PC-9 (cell line): ENCODE results near the gene AIG1. TPM values are rescaled to one million over a fixed set of nuclear protein-coding genes. Genes with fewer than 3 reads are reported as not detected.

Experiments
- BruUV-seq: library from RNA; stranded (reverse); fragments of 400-500 nt; replicated peaks from 2 replicates; lab custom pipeline; 2021; lab: Mats Ljungman, UMichigan
- CTCF ChIA-PET: fragments of 300-600 bp; sonication (Branson Sonifier 250); formaldehyde crosslinking; loops from one replicate; lab custom pipeline; 2022; ENCODE audit warnings: antibody characterized with exemption; lab: Charles Lee
- POLR2A ChIA-PET: fragments of 300-600 bp; sonication (Branson Sonifier 250); formaldehyde crosslinking; loops from one replicate; lab custom pipeline; 2022; ENCODE audit warnings: antibody characterized with exemption; ENCODE audit not compliant: unreplicated experiment; lab: Charles Lee
- DNase-seq, 2 experiments: peaks; one replicate each; pipeline versions ENCODE4 v3.0.0 to v3.0.0-alpha.2; 2015 to 2022; ENCODE audit warnings: mixed read lengths in 1 of 2
- H2AFZ ChIP-seq: fragments of 200-600 bp; sonication (generic); 2 replicates; pipeline ENCODE4 v1.8.1; 2017; ENCODE audit warnings: antibody characterized with exemption
- H3F3A ChIP-seq: fragments of 200-600 bp; sonication (generic); 2 replicates; pipeline ENCODE4 v1.8.1; 2017; ENCODE audit warnings: antibody characterized with exemption, mild to moderate bottlenecking, low read depth; ENCODE audit not compliant: insufficient read depth
- H3K27ac ChIP-seq: fragments of 200-600 bp; sonication (generic); 2 replicates; pipeline ENCODE4 v1.6.1; 2016; ENCODE audit warnings: mixed run types
- H3K27me3 ChIP-seq: fragments of 200-600 bp; sonication (generic); 2 replicates; pipeline ENCODE4 v1.6.1; 2016; ENCODE audit warnings: low read depth, mixed run types; ENCODE audit not compliant: insufficient read depth
- H3K36me3 ChIP-seq: fragments of 200-600 bp; sonication (generic); 2 replicates; pipeline ENCODE4 v1.6.1; 2016; ENCODE audit warnings: low read depth, mixed run types
- H3K4me1 ChIP-seq: fragments of 200-600 bp; sonication (generic); replicated peaks from 2 replicates; pipeline ENCODE4 v1.6.1; 2016; ENCODE audit warnings: mixed run types; ENCODE audit not compliant: insufficient read depth
- H3K4me2 ChIP-seq: fragments of 200-600 bp; sonication (generic); 2 replicates; pipeline ENCODE4 v1.6.1; 2017; ENCODE audit warnings: mixed run types
- H3K4me3 ChIP-seq: fragments of 200-600 bp; sonication (generic); 2 replicates; pipeline ENCODE4 v1.6.1; 2016; ENCODE audit warnings: mixed run types
- H3K79me2 ChIP-seq: fragments of 200-600 bp; sonication (generic); 2 replicates; pipeline ENCODE4 v1.6.1; 2017; ENCODE audit warnings: low read depth, mixed run types
- H3K9me2 ChIP-seq: fragments of 200-600 bp; sonication (generic); 2 replicates; pipeline ENCODE4 v1.8.1; 2017; ENCODE audit warnings: mild to moderate bottlenecking; ENCODE audit not compliant: insufficient read depth
- H3K9me3 ChIP-seq: fragments of 200-600 bp; sonication (generic); 2 replicates; pipeline ENCODE4 v1.8.1; 2016; ENCODE audit warnings: low read depth; ENCODE audit not compliant: insufficient read depth
- H4K20me1 ChIP-seq: fragments of 200-600 bp; sonication (generic); 2 replicates; pipeline ENCODE4 v1.8.1; 2017; ENCODE audit not compliant: insufficient read depth
- EZH2 ChIP-seq: fragments of 200-600 bp; sonication (generic); IDR thresholded peaks from 2 replicates; pipeline ENCODE4 v1.8.0; 2017; ENCODE audit warnings: antibody characterized with exemption, low read depth
- intact Hi-C: fragments of 100-400 bp; cut with micrococcal nuclease; formaldehyde crosslinking; loops from one replicate; pipeline ENCODE4 v1.10.0; 2022; ENCODE audit not compliant: unreplicated experiment
- total RNA-seq: library from RNA; stranded (reverse); gene quantifications from 2 replicates; pipeline ENCODE4 v1.2.3, GENCODE V29; 2021
- TF ChIP-seq, protein P1 (sequence below): fragments of 200-600 bp; sonication (generic); conservative IDR thresholded peaks from 2 replicates; pipeline ENCODE4 v1.6.1; 2017; ENCODE audit warnings: mixed run types, antibody characterized with exemption, mild to moderate bottlenecking, moderate library complexity

Gene AIG1
- total RNA-seq, 1 experiment from 2014 or later: 37.7 TPM

DNA sequence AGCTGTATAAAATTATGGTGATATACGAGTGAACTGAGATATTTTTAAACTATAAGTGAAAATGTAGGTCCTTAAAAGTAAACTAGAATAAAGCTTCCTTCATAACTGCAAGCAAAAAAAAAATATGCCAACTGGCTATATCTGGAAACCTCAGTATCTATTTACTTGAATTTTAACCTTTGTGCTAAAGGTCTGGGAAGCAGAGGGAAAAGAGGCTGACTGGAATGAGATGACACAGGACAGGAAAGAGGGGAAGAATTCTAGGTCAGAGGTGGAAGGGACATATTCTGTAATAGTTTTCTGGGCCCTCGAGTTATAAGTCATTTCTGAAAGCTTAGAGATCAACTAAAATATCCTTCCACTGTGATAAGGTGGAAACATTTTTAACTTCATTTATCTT lies 46.8 kb downstream of the AIG1 start:
- no peaks in the 10 kb centered on the region for H3K9me3 ChIP-seq
- H3K4me3 ChIP-seq: no peak overlapping the region
- ChIA-PET POLR2A (no interaction called here), CTCF (no interaction called here)
- intact Hi-C loops: no loop called here
- no TSS peak for BruUV-seq
- H4K20me1 ChIP-seq: no peaks in the 10 kb centered on the region
- no peaks in the 10 kb centered on the region for H3F3A ChIP-seq
- TF ChIP-seq, protein P1, sequence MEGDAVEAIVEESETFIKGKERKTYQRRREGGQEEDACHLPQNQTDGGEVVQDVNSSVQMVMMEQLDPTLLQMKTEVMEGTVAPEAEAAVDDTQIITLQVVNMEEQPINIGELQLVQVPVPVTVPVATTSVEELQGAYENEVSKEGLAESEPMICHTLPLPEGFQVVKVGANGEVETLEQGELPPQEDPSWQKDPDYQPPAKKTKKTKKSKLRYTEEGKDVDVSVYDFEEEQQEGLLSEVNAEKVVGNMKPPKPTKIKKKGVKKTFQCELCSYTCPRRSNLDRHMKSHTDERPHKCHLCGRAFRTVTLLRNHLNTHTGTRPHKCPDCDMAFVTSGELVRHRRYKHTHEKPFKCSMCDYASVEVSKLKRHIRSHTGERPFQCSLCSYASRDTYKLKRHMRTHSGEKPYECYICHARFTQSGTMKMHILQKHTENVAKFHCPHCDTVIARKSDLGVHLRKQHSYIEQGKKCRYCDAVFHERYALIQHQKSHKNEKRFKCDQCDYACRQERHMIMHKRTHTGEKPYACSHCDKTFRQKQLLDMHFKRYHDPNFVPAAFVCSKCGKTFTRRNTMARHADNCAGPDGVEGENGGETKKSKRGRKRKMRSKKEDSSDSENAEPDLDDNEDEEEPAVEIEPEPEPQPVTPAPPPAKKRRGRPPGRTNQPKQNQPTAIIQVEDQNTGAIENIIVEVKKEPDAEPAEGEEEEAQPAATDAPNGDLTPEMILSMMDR: no peak
- no peak for TF ChIP-seq EZH2
- H3K27me3 ChIP-seq: no peaks in the 10 kb centered on the region
- H3K36me3 ChIP-seq: no peaks in the 10 kb centered on the region
- no peak for DNase-seq
- no peak overlapping the region for H2AFZ ChIP-seq
- H3K9me2 ChIP-seq: no peaks in the 10 kb centered on the region
- H3K4me2 ChIP-seq: no peak overlapping the region
- H3K79me2 ChIP-seq: no peaks in the 10 kb centered on the region
- no peaks in the 10 kb centered on the region for H3K4me1 ChIP-seq
- H3K27ac ChIP-seq: no peak overlapping the region

DNA sequence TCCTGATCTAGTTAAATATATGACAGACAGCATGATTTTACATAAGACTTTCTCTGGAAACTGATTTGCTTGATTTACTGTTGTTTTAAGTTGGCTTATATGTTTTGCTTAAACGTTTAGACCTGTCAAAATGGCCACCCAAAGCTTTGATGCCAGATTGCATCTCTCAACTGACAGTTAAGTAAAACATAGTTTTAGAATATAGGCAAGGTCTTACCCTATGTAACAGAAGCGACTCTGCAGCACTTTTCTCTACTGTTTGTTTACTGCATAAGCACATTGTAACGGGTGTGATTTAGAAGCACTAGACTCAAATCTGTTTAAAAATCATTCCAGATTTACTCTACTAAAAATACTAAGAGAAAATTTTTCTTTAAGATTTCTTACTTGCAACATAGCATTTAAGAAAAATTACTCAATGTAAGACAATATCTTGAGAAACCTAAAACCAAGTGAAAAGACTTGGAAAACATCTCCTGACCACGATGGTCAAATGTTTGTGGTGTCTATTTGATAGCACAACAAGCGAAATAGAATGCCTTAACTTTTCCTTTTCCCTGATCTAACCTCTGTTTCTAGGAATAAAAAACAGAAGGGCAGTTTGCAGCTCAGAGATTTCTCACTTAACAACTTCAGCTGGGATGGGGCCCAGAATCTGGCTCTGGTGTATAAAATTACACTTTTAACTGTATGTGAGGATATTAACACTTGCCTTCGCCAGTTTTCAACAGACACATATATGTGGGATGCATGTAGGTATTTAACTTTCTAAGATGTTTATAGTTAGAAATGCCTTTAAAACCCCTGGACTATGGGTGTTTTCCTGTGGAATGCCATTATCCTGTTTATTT lies 47.4 kb downstream of the AIG1 start:
- Histone ChIP-seq H3K4me1 (no peaks in the 10 kb centered on the region), H3K9me3 (no peaks in the 10 kb centered on the region), H3K4me2 (no peak overlapping the region), H3K27me3 (no peaks in the 10 kb centered on the region), H3K79me2 (no peaks in the 10 kb centered on the region), H3F3A (no peaks in the 10 kb centered on the region), H4K20me1 (no peaks in the 10 kb centered on the region), H2AFZ (no peak overlapping the region), H3K4me3 (no peak overlapping the region), H3K9me2 (no peaks in the 10 kb centered on the region), H3K27ac (no peak overlapping the region), H3K36me3 (no peaks in the 10 kb centered on the region)
- no peak for TF ChIP-seq EZH2
- TF ChIP-seq, protein P1: no peak
- BruUV-seq: no TSS peak
- POLR2A ChIA-PET: no interaction called here
- DNase-seq: no peak
- CTCF ChIA-PET: no interaction called here
- intact Hi-C loops: no loop called here

DNA sequence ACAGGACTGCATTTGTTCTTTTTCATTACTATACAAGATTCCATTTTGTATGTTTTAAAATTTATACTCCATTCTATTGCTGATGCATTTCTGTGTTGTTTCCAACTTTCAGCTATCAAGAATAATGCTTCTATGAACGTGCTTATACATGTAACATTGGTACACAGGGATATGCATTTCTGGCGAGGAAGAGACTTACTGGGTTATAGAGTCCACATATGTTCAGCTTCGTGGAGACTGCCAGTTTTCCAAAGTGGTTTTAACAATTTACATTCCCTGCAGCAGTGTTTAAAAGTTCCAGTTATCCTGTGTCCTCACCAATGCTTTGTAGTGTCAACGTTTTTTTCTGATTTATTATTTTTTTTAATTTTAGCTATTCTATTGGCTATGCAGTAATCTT lies 48.5 kb downstream of the AIG1 start:
- 0 out of 2 replicates have a peak, but pooled peaks cover 5% of the 10 kb centered on the region for H3K4me1 ChIP-seq
- H3K4me2 ChIP-seq: no peak overlapping the region
- BruUV-seq: no TSS peak
- H3K36me3 ChIP-seq: no peaks in the 10 kb centered on the region
- no peaks in the 10 kb centered on the region for H4K20me1 ChIP-seq
- H2AFZ ChIP-seq: no peak overlapping the region
- no peaks in the 10 kb centered on the region for H3F3A ChIP-seq
- intact Hi-C loops: no loop called here
- TF ChIP-seq EZH2: no peak
- TF ChIP-seq, protein P1: no peak
- no peaks in the 10 kb centered on the region for H3K9me2 ChIP-seq
- H3K27me3 ChIP-seq: no peaks in the 10 kb centered on the region
- H3K27ac ChIP-seq: no peak overlapping the region
- H3K9me3 ChIP-seq: no peaks in the 10 kb centered on the region
- POLR2A ChIA-PET: no interaction called here
- DNase-seq: no peak
- CTCF ChIA-PET: no interaction called here
- H3K79me2 ChIP-seq: no peaks in the 10 kb centered on the region
- no peak overlapping the region for H3K4me3 ChIP-seq
